ENCODE results near the gene POMGNT2.
"Not testable (repeated sequence)": the region's sequence is repeated elsewhere in the genome, so short reads cannot be mapped to it uniquely, and the experiment has no call there.

Gene POMGNT2

GRCh38 chr3:43074901-43075689, 30.8 kb downstream of the POMGNT2 start:
- DNase-seq = no peak

GRCh38 chr3:43074482-43074881, 31.4 kb downstream of the POMGNT2 start:
- DNase-seq = no peak

DNA sequence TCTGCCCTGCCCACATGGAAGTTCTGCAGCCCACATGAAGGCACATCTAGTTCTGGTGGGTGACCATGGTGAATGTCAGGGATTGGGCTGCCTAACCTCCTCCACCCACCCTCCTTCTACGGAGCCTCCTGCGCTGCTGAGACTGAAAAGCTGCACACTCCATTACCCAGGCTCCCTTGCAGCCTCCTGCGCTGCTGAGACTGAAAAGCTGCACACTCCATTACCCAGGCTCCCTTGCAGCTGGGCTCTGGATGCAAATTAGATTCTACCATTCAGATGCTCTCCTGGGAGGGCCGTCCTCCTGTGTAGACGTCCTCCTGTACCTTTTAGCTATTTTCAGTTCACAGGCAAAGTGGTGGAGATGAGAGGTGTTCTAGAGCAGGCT, 32.1 kb downstream of the POMGNT2 start:
- no peak for DNase-seq

GRCh38 chr3:43073116-43073835, 32.6 kb downstream of the POMGNT2 start:
- DNase-seq = no peak

GRCh38 chr3:43072361-43072760, 33.5 kb downstream of the POMGNT2 start:
- DNase-seq = no peak

GRCh38 chr3:43071313-43071893, 34.5 kb downstream of the POMGNT2 start:
- no peak for DNase-seq

GRCh38 chr3:43070670-43071069, 35.2 kb downstream of the POMGNT2 start:
- not testable (repeated sequence) for DNase-seq

DNA sequence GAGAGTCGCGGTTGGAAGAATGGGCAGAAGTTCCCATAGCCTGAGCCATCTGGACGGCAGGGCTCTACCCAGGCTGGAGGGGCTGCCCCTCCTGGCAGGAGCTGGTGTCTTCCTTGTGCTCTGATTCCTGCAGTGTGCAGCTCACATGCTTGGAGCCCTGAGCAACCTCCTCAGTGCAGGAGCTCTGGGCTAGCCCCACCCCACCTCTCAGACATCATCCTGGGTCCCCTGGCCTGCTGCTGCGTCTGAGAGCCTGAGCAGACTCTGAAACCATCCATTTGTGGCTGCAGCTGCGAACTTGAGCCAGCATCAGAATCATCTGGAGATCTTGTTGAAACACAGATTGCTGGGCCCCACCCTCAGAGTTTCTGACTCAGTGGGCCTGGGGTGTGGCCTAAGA, 42.8 kb downstream of the POMGNT2 start:
- no peak for DNase-seq

DNA sequence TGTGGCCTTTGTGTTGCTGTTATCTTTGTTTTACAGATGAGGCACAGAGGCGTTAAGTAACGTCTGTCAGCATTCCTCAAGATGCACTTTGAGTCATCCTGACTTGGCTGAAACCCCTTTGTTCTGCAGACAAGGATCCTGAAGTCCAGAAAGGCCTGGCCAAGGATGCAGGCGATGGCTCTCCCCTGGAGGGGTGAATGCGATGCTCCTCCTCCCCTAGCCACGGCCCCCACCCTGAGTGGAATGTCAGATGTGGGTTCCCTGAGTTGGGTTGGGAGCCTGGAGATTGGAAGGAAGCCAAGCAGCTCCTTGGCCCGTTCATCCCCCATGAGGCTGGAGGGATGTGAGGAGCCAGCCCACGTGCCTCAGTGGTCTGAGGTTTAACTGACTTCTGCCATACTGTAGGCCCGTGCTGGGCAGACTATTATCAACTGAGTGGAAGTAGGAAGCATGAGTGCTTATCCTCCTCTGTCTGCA, 43.3 kb downstream of the POMGNT2 start:
- no peak for DNase-seq

DNA sequence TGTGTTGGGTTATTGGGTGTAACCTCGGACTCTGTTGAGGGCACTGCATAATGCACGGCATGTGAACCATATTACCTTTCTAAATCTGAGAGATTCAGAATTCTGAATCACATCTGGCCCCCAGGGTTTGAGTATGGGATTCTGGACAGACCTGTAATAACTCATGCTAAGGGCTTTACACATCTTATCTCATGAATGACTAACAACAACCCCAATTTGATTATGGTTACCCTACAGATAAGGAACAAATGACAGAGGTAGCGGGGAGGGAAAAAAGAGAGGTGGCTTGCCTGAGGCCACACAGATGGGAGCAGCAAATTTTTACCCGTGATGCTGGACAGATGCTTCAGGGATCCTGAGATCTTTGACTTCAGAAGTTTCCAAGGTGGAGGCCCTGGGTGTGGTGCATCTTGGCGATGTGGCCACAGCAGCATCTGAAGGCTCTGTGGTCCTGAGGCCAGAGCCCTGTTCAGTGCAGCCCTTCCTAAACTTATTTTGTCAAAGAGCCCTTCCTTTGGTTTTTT, 43.8 kb downstream of the POMGNT2 start:
- no peak for DNase-seq

DNA sequence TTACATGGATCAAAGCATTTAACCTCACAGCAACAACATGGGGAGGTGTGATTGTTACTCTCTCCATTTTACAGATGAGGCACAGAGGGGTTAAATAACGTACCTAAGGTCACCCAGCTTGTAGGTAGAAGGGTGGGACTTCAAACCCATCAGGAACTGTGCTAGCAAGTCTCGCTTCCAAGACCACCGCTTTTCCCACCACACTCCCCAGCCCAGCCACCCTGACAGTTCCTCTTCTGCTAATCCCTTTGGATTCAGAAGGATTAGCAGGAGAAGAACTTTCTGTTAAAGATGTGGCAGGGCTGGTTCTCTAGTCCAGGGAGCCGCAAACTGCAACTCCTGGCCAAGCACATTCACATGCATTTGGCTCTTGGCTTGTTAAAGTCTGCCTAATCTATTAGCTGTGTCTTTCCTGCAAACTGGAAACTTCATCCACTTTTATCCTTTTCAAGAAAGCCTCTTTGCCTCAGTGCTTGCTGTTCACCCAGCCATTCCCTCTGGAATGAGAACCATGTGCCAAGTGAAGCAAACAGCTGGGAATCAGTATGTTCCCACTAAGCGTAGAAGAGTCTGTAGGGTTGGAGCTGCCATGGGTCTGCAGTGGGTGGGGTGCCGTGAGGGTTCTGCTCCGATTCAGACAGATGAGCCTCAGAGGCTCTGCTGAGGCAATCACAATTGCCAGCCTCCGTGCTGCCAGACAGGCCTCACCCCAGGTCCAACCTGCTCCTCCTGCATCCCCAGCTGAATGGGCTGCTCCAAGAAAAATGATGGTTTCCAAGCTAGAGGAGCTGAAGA, 44.6 kb downstream of the POMGNT2 start:
- no peak for DNase-seq

GRCh38 chr3:43059456-43059855, 46.4 kb downstream of the POMGNT2 start:
- DNase-seq = no peak

GRCh38 chr3:43055806-43056770, 49.8 kb downstream of the POMGNT2 start:
- DNase-seq = no peak

GRCh38 chr3:43055393-43055792, 50.5 kb downstream of the POMGNT2 start:
- no peak for DNase-seq

- no peak for DNase-seq
Observed at GRCh38 chr3:43054754-43055153, 51.1 kb downstream of the POMGNT2 start.

DNA sequence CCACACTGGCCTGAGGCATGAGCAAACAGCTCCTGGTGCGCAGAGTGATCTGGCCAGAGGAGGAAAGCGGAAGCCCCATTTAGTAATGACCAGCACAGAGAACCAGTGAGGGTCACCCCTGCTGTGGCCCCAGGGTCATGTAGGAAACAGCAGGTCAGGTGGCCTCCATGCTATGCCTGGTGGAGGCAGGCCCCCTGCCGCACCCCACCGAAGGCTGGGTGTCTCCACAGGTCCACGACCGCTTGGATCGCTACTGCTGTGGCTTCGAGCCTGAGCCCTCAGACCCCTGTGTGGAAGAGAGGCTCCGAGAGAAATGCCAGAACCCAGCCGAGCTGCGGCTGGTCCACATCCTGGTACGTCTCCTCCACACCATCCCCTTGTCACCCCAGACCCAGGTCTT, 52.6 kb downstream of the POMGNT2 start:
- DNase-seq = no peak

DNA sequence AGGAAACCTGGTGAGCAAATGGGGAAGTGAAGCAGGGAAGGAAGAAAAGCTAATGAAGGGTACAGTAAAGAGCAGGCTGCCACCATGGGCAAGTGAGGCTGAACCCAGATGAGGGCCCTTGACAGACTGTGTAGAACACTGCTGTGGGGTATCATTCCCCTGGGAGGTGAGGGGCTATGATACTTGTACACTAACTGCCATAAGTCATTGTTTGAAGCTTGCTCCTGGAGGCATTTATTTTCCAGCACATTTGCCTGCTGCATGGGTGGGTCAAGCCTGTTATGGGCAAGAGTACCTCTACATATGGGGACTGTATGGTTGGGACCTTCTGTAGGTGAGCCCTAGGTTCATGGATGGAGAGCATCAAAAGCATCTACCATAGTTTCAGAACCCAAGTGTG, 57.4 kb downstream of the POMGNT2 start:
- DNase-seq = no peak

DNA sequence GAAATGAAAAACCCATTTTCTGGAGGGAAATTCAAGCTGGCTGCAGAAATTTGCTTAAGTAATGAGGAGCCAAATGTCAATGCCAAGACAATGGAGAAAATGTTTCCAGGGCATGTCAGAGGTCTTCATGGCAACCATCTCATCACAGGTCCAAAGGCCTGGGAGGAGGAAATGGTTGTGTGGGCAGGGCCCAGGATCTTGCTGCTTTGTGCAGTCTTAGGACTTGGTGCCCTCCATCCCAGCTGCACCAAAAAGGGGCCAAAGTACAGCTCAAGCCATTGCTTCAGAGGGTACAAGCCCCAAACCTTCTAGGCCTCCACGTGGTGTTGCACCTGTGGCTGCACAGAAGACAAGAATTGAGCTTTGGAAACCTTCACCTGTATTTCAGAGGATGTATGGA, 59.3 kb downstream of the POMGNT2 start:
- DNase-seq = no peak

- DNase-seq = not testable (repeated sequence)
Observed at GRCh38 chr3:43045079-43045478, 60.8 kb downstream of the POMGNT2 start.

DNA sequence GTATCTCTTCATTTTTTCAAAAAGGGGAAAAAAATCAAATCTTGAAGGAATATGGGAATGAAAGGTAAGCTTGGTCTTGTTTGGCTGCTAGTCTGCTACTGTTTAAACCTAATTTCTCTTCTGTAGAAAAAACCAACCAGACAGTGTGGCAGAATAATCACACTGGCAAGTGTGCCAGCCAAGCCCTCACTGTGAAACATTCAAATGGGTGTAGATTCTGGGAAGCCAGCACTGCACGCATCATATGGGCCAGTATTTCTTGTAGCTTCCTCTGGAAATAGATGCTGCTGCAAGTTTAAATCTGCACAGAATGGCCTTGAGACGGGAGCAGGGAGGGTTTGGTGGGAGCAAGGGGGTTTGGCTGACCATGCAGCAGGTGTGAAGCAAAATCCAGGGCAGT, 62.1 kb downstream of the POMGNT2 start:
- DNase-seq = no peak

GRCh38 chr3:43043071-43043766, 62.7 kb downstream of the POMGNT2 start:
- DNase-seq = no peak
